HG03457 (cell line): Measurements from ENCODE around the gene GRAP2.

ENCODE experiments used
- ATAC-seq: cut with Tn5 transposase; IDR thresholded peaks from one replicate; pipeline ENCODE4 v1.9.1; 2021; ENCODE audit warnings: moderate number of reproducible peaks; ENCODE audit not compliant: unreplicated experiment

Gene GRAP2

GRCh38 chr22:39923696-39924095, 22.8 kb downstream of the GRAP2 start:
- ATAC-seq: no peak

- ATAC-seq: no peak
Measured at GRCh38 chr22:39924286-39924685, 23.4 kb downstream of the GRAP2 start.

GRCh38 chr22:39925273-39925672, 24.4 kb downstream of the GRAP2 start:
- ATAC-seq: no peak

- ATAC-seq: no peak
Measured at GRCh38 chr22:39925909-39926679, 25.2 kb downstream of the GRAP2 start.

GRCh38 chr22:39926753-39927152, 25.9 kb downstream of the GRAP2 start:
- no peak for ATAC-seq

- no peak for ATAC-seq
Measured at GRCh38 chr22:39927544-39927943, 26.7 kb downstream of the GRAP2 start.

- no peak for ATAC-seq
Measured at GRCh38 chr22:39928536-39929520, 27.9 kb downstream of the GRAP2 start.

GRCh38 chr22:39931251-39931650, 30.4 kb downstream of the GRAP2 start:
- no peak for ATAC-seq

GRCh38 chr22:39932166-39932565, 31.3 kb downstream of the GRAP2 start:
- ATAC-seq: no peak

- ATAC-seq: no peak
Measured at GRCh38 chr22:39932918-39933649, 32.2 kb downstream of the GRAP2 start.

GRCh38 chr22:39933741-39934140, 32.9 kb downstream of the GRAP2 start:
- ATAC-seq: no peak

- no peak for ATAC-seq
Measured at GRCh38 chr22:39935116-39935515, 34.2 kb downstream of the GRAP2 start.

- no peak for ATAC-seq
Measured at GRCh38 chr22:39935612-39936011, 34.7 kb downstream of the GRAP2 start.

- ATAC-seq: no peak
Measured at GRCh38 chr22:39936523-39937145, 35.8 kb downstream of the GRAP2 start.

GRCh38 chr22:39937906-39938305, 37.0 kb downstream of the GRAP2 start:
- no peak for ATAC-seq

GRCh38 chr22:39938509-39939111, 37.7 kb downstream of the GRAP2 start:
- ATAC-seq: no peak

- ATAC-seq: no peak
Measured at GRCh38 chr22:39939830-39940229, 38.9 kb downstream of the GRAP2 start.

GRCh38 chr22:39940757-39941305, 39.9 kb downstream of the GRAP2 start:
- ATAC-seq: no peak

- no peak for ATAC-seq
Measured at GRCh38 chr22:39941601-39942000, 40.7 kb downstream of the GRAP2 start.
